Urothelium cell line (cell line): ENCODE results near the gene OTULIN.

Experiments
- DNase-seq: peaks from one replicate; pipeline ENCODE4 v3.0.0; 2011; ENCODE audit warnings: low spot score, mixed read lengths
- FAIRE-seq: peaks from 2 replicates; lab custom pipeline; 2011; peaks lifted over from hg19 to GRCh38; lab: Jason Lieb, UNC

The OTULIN gene

GRCh38 chr5:14664270-14665100, at the start of gene OTULIN:
TSS of gene OTULIN (plus strand) at chr5:14664718. CDS start at chr5:14664826, 108 bp downstream.
- DNase-seq, result peak; percentile 99
- FAIRE-seq, result peak; percentile 66

DNA sequence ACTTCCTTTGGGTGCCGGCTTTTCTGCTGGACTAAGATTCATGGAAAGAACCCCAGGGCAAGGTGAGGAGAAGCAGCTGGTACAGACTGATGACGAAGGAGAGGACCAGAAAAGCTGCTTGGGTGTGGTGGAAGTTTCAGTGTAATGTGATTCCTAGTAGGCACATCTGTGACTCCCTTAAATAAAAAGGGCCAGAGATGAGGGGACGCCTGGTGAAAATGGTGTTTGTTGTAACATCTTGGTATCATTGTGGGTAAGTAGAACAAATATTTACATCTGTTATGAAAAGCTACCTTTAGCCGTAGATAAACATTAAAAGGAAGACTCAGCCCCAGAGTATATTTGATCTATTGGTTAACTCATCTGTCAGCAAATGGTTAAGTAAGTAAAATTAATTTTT, 49.2 kb upstream of the OTULIN start:
- DNase-seq (no peak), FAIRE-seq (peak; percentile 5)

DNA sequence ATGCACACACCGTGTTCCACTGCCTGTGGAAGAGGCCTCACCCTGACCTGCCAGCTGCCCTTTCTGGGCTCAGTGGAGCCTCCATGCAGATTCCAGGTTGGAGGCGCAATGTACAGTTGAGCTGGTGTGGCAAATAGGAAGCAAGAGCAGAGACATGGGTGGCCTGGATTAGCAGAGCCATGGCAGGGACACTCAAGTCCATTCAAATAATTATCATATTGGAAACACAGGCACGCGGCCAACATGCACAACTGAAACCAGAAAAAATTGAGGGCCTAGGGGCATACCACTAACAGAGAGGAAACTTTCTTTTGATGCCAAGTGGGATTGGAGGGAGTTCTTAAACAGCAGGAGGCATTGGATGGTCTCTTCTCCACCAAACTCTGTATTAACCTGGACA, 47.1 kb upstream of the OTULIN start:
- DNase-seq (no peak), FAIRE-seq (no peak)

DNA sequence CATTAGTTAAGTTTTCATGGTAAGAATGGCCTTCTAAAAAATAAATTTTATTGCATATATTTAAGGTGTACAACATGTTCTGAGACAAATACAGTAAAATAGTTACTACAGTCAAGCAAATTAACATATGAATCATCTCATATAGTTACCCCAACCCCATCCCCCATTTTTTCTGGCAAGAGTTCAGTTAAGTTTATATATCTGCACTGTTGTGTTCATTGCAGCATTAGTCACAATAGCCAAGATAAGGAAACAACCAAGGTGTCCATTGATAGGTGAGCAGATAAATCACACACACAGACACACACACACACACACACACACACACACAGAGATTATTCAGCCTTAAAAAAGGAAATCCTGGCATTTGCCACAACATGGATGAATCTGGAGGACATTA, 37.2 kb upstream of the OTULIN start:
- no peak for DNase-seq
- peak; percentile 46 for FAIRE-seq

DNA sequence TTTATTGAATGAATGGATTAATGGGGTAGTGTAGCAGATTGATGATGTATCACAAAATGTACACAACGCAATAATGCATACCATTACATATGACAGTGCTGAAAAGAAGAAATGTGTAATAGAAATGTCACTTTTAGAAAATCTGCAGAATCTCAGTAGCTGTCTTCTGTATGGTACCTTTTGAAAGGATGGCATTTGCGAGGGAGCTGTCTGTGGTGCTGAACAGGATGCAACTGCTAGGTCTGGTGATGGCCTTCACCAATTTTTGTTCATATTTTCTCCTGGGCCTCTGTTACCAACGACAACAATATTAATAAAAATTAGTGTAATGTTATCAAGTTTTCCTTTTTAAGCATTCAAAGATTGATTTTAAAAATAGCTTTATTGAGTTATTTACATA, 36.2 kb upstream of the OTULIN start:
- DNase-seq (peak; percentile 77), FAIRE-seq (no peak)

- DNase-seq (no peak), FAIRE-seq (no peak)
Observed at GRCh38 chr5:14630671-14631070, 33.8 kb upstream of the OTULIN start.

DNA sequence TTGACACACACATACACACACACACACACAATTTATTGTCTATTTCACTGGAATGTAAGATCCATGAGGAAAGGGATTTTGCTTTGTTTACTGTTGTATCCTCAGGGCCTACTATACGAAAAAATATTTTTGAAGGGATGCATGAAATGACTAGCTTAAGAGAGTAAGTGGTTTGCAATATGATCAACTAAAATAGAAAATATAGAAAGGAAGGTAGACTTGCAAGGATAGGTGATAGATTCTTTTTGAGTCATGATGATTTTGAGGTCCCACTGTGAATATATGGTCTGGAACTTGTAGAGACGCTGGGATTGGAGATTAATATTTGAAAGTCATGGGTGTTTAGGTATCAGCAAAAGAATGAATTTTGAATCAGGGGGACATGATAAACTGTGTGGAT, 28.9 kb upstream of the OTULIN start:
- DNase-seq (no peak), FAIRE-seq (no peak)

DNA sequence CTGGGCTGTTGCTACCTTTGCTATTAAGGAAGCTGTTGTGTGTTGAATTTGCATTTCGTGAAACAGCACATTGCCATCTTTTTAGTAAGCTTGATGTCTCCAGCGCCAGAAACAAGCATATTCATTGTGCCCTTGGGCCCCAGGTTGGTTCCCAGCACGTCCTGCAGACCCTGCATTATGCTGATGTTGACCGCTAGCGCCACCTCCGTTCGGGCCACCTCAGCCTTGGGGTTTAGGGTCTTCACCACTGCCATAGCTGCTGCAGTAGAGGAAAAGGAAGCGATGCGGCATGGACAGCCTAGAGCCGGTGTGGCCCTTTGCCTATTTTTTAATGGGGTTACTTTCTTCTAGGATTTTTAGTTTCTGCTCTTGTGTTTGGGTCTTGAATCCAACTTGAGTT, 23.8 kb upstream of the OTULIN start:
- no peak for DNase-seq
- no peak for FAIRE-seq

DNA sequence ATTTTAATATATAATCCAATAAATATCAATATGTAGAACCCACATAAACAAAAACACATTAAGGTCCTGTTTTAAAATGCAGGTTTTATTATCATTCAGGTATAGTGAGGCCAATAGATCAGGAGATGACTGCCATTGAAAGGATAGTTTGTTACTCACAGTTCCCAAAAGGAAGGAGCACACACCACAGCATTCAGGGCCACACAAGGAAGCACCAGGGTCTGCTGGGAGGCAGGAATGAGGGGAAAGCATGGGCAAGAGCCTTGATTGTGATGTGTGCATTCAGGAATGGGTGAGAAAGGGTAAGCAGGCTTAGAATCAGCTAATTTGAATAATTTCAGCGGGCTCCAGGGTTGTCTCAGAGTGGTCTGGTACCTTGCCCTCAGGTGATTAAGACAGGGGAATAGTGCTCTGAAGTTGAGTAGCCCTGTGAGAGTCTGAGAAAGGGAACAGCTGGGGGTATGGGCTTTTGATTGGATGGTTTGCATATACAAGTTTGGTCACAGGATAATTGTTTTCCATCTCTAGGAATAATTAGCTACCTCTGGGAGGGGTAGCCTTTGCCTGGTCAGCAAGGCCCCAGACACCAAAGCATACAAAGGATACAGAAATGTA, 19.8 kb upstream of the OTULIN start:
- no peak for DNase-seq

GRCh38 chr5:14650052-14650451, 14.5 kb upstream of the OTULIN start:
- DNase-seq (no peak), FAIRE-seq (no peak)

More for the DNA sequence above, 19.8 kb upstream of the OTULIN start:
- no peak for FAIRE-seq

- FAIRE-seq (no peak), DNase-seq (no peak)
Observed at GRCh38 chr5:14655146-14655741, 9.3 kb upstream of the OTULIN start.

DNA sequence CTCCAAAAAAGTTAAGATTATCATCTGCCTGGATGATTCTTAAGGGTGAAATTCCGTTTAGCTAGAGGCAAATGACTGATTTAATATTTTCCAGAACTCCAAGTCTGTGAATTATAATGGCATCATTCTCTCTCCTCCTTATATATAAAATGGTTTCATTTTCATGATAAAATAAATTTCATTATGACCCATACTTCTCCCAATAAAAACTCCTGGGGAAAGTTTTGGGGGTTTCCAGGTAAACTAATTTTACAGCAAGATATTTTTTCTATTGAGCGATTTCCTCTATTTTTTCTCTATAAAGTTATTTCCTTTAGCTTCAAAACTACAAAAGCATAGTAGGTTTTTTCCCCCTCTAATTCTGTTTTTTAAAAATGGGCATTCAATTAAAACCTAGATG, 7.6 kb upstream of the OTULIN start:
- FAIRE-seq (no peak), DNase-seq (no peak)

DNA sequence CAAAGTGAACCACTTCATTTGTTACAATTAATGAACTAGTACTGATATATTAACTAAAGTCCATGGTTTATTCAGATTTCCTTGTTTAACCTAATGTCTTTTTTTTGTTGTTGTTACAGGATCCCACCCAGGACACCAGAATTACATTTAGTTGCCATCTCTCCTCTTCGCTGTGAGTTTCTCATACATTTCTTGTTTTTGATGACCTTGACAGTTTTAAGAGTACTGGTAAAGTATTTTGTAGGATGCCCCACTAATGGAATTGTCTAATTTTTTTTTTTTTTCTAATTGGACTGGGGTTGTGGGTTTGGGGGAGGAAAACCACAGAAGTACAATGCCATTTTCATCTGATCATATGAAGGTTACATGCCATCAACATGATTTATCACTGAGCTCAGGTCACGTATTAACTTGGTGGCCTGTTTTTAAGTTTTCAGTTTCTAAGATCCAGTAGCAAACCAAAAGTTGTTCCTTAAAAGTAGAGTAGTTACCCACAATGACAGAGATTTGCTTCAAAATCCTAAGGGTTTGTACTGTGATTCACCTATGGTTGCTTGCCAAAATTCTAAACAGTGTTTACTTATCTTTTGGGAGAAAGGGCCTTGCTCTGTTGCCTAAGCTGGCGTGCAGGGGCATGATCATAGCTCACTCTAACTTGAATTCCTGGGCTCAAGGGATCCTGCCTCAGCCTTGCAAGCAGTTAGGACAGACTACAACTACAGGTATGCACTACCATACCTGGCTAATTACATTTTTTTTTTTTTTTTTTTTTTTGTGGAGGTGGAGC, 4.5 kb upstream of the OTULIN start:
- DNase-seq, result no peak
- no peak for FAIRE-seq

- FAIRE-seq (no peak), DNase-seq (no peak)
Observed at GRCh38 chr5:14660833-14661232, 3.7 kb upstream of the OTULIN start.

- DNase-seq (no peak), FAIRE-seq (no peak)
Observed at GRCh38 chr5:14662721-14663260, 1.7 kb upstream of the OTULIN start.

DNA sequence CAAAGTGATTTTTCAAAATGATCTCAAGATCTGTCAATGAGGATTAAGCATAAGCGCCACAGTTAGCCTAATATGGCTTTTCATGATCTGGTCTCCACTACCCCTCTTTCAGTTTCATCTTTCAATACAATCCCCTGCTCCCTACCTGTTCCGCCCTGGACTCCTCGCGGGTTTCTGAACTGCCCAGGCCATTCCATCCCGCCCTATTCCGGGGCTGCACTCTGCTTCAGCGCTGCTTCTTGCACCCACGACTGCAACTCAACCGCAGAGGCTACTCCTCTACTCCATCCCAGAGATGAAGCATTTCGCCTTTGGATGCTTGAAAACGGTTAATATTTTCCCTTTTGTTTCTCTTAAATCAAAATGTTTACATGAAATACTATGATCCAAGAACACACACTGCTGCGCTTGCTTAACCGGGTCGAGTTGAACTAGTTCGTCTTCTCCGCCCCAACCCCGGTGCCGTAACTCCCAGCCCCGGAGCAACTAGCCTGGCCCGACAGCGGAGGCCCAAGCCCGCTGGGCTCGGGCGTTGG, 716 bp upstream of the OTULIN start:
- DNase-seq (peak; percentile 50), FAIRE-seq (no peak)

GRCh38 chr5:14665101-14665822, 744 bp downstream of the OTULIN start:
- DNase-seq (peak; percentile 58), FAIRE-seq (no peak)

DNA sequence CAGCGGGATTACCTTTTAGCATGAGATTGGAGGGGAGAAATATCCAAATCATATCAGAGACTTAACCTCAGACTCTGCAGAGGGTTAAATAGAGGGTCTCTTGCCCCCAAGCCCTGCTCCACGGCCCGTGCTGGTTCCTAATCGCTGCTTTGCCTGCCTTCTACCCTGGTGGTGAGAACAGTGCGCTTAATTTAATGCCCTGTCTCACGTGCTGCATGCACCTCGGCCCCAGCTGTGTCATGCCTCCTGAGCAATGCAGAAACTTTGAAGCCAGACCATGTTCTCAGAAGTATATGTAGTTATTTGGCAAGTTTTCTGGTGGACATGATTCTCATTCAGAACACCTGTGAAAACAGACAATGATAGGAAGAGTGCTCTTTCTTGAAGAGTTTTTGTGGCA, 1.4 kb downstream of the OTULIN start:
- DNase-seq (peak; percentile 46), FAIRE-seq (no peak)

DNA sequence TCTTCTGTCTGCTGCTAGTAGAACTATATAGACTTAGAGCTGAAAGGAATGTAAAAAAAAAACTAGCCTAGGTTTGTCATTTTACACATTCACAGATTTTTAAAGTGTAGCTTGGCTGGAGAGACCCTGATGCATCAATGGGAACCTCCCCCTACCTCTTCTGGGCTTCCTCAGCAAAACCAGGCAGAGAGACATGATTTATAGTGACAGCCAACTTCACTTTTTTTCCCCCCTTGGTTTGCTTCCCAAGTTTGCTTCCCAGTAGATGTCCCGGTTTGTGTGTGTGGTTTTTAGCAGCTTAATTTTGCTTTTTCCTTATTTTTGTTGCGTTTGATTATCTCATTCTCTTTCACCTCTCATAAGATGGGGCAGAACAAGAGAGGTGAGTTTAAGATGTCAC, 1.8 kb downstream of the OTULIN start:
- FAIRE-seq (no peak), DNase-seq (no peak)

- DNase-seq (no peak), FAIRE-seq (no peak)
Observed at GRCh38 chr5:14667290-14667689, 2.8 kb downstream of the OTULIN start.
